Cardiac fibroblast (primary cell): ENCODE data around the gene NOTCH4.
"Not testable (repeated sequence)": the region's sequence is repeated elsewhere in the genome, so short reads cannot be mapped to it uniquely, and the experiment has no call there.

Source experiments
- DNase-seq, 2 donors: peaks; one replicate each; pipeline versions ENCODE4 v3.0.0 to v3.0.0-alpha.2; 2010; ENCODE audit warnings: low read depth in 2 of 2
- H3K4me3 ChIP-seq, 2 donors: replicated peaks in 1 of 2; 1 replicate in 1 of 2; 2 replicates in 1 of 2; pipeline ENCODE4 v1.5.1; 2011; ENCODE audit warnings: low read depth in 2 of 2, low read length in 2 of 2, mild to moderate bottlenecking in 2 of 2, moderate library complexity in 1 of 2
- TF ChIP-seq, protein P1 (sequence below): IDR thresholded peaks from one replicate; pipeline ENCODE4 v1.5.1; 2011; ENCODE audit warnings: low read depth, mild to moderate bottlenecking, low read length, inconsistent platforms

The NOTCH4 gene

DNA sequence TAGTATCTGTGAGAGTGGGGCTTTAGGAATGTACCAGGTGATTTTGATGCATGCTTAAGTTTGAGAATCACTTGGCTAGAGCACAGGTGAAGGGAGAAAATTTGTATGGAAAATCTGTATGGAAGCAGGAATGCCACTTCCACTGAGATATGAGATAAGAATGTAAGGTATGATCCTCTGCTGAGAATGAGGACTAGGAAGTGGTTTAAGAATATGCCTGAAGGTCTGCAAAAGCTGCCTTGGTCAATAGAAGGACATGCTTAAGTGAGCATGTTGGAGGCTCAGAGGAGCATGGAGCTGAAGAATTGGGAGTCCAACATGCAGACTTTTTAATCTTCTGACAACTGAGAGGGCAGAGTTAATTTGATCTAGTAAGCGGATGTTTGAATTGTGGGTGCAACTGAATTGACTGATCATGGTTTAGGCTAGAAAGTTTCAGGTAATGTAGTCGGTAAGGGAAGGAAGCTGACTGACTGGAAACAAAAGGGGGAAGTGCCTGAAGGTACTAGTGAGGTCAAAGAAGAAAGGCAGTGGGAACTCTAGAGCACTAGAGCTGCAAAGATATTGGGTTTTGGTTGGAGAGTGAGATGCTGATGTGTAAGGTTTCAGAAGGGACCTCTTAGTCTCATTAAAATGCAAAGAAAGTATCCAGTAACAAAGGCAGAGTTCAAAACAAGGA lies 28.6 kb upstream of the NOTCH4 start:
- TF ChIP-seq, protein P1, sequence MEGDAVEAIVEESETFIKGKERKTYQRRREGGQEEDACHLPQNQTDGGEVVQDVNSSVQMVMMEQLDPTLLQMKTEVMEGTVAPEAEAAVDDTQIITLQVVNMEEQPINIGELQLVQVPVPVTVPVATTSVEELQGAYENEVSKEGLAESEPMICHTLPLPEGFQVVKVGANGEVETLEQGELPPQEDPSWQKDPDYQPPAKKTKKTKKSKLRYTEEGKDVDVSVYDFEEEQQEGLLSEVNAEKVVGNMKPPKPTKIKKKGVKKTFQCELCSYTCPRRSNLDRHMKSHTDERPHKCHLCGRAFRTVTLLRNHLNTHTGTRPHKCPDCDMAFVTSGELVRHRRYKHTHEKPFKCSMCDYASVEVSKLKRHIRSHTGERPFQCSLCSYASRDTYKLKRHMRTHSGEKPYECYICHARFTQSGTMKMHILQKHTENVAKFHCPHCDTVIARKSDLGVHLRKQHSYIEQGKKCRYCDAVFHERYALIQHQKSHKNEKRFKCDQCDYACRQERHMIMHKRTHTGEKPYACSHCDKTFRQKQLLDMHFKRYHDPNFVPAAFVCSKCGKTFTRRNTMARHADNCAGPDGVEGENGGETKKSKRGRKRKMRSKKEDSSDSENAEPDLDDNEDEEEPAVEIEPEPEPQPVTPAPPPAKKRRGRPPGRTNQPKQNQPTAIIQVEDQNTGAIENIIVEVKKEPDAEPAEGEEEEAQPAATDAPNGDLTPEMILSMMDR: no peak
- DNase-seq: no peak
- H3K4me3 ChIP-seq: no peak overlapping the region

DNA sequence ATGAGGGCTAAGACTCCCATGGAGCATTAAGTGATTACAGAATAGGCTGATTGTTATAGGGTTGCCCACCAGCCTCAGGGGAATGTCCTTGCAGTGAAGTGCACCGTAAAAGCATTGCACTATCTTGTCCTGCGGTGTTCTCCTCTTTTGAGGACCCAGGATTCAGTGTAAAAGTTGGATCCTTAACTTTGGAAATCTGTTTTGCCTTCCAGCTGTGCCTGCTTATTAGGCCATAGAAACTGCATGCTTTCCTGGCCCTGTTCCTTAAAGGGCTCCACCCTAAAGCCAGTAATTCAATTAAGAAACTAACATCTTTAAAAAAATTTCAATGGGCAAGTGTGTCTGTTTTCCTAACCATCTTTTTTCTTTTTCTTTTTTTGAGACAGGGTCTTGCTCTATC lies 25.4 kb upstream of the NOTCH4 start:
- H3K4me3 ChIP-seq: no peak overlapping the region
- TF ChIP-seq, protein P1: no peak
- DNase-seq: no peak

DNA sequence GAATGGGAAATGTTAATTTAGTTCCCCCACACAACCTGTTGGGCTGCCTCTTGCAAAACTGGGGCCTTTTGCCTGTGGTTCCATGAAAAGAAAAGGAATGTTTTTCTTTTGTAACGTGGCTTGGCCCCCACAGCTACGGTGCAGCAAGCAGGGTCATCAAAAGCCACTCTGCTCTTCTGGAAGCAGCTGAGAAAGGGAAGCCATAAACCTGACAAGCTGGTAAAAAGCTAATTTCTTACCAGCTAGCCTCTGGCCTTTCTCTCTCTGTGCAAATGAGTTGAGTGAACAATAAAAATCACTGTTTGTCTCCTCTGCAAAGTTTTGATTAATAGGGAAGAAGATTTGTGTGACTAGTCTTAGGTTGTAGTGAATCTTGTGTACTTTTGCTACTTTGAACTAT lies 23.5 kb upstream of the NOTCH4 start:
- TF ChIP-seq, protein P1: no peak
- no peak overlapping the region for H3K4me3 ChIP-seq
- DNase-seq: no peak

DNA sequence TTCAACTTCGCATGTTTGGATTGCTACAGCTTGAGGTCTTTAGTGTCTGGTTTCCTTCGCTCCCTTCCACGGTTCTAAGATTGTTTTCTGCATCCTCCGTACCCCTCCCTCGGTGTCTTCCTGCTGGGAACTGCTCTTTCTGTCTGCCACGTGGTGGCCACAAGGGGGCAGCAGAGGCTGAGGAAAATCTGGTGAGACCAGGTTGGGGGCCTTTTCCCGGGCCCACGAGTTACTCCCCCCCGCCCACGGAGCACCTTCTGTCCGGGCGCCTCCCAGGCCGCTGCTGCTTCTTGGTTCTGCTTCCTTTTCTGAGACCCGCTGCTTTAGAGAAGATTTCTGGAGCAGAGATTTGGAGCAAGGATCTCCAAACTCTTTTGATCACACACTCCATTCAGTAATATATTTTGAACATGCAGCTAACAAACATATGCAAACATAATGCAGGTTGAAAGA lies 21.1 kb upstream of the NOTCH4 start:
- H3K4me3 ChIP-seq: no peak overlapping the region
- TF ChIP-seq, protein P1: peak; percentile 86
- peak; percentile 78 to 81 for DNase-seq

DNA sequence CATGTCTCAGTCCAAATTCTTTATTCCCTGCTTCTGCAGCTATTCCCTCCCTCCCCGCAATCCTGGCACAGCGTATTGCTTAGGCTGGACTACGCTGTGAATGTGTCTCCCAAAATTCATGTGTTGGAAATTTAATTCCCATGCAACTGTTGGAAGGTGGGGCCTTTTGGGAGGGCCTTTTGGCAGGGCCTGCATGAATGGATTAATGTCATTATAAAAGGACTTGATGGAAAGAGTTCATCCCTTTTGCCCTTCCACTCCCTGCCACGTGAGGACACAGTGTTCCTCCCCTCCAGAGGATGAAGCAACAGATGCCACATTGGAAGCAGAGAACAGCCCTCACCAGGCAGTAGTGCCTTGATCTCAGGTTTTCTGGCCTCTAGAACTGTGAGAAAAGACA lies 20.4 kb upstream of the NOTCH4 start:
- peak; percentile 8 to 37 for DNase-seq
- H3K4me3 ChIP-seq: no peak overlapping the region
- TF ChIP-seq, protein P1: no peak

DNA sequence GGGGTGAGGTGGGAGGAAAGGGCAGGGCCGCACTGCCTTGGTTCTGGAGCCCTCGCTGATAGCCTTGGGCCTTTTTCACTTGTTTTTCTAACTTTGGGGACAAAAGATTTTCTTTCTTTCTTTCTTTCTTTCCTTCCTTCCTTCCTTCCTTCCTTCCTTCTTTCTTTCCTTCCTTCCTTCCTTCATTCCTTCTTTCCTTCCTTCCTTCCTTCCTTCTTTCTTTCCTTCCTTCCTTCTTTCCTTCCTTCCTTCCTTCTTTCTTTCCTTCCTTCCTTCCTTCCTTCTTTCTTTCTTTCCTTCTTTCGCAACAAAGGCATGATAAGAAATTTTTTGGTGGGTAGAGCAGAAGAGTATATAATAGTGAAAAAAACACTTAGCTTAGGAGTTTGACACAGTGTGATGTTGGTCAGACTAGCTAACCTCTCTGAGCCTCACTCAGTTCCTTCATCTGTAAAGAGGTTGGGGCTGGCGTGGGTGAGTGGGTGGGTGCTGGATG lies 18.5 kb upstream of the NOTCH4 start:
- not testable (repeated sequence) for DNase-seq, H3K4me3 ChIP-seq

DNA sequence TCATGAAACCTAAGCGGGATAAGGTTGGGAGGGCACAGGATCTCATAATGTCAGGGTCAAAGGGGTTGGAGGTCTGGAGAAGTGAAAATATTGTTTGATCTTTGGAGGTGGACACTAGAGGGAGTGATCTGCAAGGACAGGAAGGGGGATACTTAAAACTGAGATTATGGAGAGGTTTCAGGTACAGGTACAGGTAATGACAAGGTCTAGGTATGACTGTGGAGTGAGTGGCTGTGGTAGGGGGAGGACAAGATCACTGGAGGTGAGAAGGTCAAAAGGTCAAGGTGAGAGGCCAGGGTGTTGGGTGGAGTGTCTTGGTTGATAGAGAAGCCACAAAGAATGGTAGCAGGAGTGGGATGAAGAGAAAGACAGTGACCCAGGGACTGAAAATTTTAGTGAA lies 16.8 kb upstream of the NOTCH4 start:
- no peak overlapping the region for H3K4me3 ChIP-seq
- DNase-seq: no peak
- TF ChIP-seq, protein P1: no peak
